Mammary microvascular endothelial cell (primary cell): Measurements from ENCODE around the gene ODAD3. TPM values are rescaled to one million over a fixed set of nuclear protein-coding genes. Genes with fewer than 3 reads are reported as not detected.

Experiments
- total RNA-seq: library from RNA; depleted of rRNA; stranded (reverse); fragments of >200 nt; gene quantifications from 2 replicates; pipeline ENCODE4 v1.2.3, GENCODE V29; 2015

ODAD3 gene
- 0.05 and 0.60 TPM in 2 replicates for total RNA-seq

DNA sequence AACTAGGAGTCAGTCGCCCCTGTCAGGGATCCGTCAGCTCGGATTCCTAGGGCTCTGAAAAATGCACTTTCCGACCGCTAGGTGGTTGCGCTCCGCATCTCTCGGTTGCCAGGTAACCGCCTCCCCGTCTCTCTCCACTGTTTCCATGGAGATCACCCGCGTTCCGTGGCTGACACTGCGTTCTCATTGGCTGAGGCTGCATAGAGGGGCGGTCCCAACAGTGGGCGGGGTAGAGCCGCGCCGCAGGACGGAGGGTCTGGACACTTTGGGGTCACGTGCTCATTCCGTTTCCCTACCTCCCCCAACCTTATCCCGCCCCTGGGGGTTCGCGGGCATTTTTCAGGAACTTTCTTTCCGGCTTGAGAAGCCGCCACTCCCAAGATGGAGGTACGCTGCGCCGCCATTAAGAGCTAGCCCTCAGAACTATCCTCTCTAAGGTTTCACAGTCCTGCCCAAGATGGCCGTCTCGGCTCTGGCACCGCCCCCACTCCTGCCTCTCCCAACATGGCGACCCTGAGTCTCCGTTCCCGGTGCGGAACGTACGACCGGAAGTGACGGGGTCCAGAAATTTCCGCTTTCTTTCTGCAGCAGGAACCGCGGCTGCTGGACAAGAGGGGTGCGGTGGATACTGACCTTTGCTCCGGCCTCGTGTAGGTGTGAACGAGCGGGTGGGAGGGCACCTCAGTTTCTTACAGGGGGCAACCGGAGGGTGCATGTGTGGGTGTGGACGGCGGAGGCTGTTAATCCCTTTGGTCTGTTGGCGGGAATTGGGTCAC lies at the start of gene ODAD3, which contains the start of gene PRKCSH:
Gene ODAD3, minus strand, starts transcription at position 65 of the 776 bp plus-strand sequence. CDS start 105 bp downstream, outside the sequence.
Gene PRKCSH, plus strand, starts transcription at position 579 of the 776 bp plus-strand sequence. CDS start 483 bp downstream, outside the sequence.

DNA sequence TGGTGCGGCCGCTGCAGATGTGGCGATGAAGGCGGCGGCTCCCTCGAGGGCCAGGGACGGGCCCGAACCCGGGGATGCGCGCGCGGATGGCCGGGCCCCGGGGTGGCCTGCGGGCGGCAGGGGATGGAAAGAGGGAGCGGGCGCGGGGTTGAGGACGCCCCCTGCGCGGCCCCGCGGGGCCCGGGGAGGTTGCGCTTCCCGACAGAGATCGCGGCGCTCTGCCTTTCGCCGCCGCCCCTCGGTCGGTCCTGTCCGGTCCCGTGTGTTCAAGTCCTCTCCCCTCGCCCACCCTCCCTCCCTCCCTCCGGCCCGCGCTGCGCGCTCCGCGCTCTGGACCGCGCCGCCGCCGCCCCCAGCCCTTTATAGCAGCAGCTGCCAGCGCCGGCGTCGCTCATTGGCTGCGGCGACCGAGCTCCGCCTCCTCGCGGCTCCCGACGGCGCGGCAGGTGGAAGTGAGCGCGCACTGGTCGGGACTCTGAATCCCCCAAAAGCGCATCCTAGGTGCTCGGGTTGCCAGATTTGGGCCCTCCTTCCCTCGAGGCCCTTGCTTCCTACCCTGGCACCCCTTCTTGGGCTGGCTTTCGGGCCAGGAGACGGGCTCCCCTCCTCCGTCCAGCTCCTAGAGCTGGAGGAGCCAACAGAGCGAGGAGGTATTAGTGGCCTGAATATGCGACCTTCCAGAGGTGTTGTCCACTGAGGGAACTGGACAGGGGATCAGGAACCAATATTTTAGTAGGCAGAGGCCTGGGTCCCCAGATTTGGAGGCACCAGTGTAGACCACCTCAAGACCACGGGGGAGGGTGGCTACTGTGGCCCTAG lies 46.0 kb upstream of the ODAD3 start, which contains the start of gene ELAVL3:
Gene ELAVL3, minus strand, starts transcription at position 332 of the 819 bp plus-strand sequence. CDS start 438 bp downstream, outside the sequence.

DNA sequence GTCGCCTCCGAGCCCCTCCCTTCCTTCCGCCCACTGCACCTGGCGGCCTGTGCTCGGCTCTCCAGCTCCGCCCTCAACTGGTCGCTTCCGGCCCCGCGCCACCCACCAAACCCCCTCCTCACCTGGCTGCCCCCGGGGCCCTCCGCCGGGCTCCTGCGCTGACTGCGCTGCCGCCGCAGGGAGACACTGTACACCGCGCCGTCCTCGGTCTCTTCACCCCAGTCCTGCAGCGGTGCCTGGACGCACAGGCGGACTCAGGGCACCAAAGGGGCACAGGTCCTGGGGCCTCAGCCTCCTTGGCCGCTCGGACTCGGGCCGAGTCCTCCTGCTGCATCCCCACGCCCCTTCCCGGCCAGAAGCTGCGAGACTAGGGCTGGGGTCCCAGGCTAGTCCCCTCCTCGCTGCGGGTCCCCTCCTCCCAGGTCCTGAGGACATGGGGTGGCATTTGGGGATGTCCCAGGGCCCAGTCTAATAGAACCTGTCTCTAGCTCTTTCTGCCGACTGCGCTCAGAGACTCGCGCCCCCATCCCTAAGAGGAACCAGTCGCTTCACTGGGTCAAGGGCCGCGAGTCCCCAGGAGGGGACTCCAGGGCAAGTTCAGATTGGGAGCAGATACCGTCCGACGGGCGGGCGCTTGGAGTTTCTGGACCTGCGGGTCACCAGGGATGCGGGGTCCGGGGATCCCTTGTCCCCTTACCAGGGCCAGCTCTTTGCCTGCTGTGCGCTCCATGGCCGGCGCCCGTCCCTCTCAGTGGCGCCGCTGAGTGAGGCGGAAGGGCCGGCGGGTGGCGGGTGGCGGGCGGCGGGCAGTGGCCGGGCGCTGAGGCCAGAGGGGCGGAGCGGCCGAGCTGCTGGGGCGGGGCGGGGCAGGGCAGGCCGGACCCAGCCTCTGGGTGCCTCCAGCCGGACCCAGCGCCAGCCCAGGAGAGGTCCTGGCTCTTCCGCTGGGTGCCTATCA lies 16.1 kb downstream of the ODAD3 start, which contains the start of gene RGL3:
Gene RGL3, minus strand, starts transcription at position 766 of the 958 bp plus-strand sequence. Its CDS starts 36 bp downstream, at position 730.

DNA sequence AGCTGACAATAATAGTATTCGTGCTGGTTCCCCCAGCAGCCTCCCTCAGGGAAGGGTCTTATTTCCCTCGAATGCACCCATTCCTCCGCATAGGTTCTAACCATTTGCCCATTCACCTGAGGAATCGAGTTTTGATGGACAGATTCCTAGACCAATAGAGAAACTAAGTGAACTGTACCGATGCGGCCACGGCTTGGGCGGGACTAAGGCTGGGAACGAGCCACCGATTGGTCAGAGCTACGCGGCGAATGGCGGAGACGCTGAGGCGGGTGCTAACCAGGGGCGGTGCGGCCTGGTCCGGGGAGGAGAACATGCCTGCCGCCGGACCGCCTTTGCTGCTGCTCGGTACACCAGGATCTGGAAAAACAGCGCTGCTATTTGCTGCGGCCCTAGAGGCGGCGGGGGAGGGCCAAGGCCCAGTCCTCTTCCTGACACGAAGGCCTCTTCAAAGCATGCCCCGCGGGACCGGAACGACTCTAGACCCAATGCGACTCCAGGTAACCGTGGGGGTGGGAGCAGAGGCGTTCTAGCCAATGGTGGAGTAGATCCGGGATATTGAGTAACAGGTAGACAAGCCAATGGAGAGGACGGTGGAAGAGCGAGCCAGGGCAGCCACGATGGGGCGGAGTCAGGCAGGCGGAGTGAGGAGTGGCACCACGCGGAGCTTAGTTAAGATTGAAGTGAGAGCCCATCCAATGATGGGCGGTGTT lies 60.3 kb downstream of the ODAD3 start, which contains the start of gene SWSAP1:
Gene SWSAP1, plus strand, starts transcription at position 234 of the 710 bp plus-strand sequence. Its CDS starts 15 bp downstream, at position 249.

Other genes with a start within 250 kb of the ODAD3 start
- 42.7 and 63.6 TPM in 2 replicates for gene KANK2, start 237.6 kb downstream of the ODAD3 start, total RNA-seq
- not detected in 2 replicates for gene ANGPTL8, start 195.5 kb downstream of the ODAD3 start, total RNA-seq
- 124 and 133 TPM in 2 replicates for gene DOCK6, start 172.6 kb downstream of the ODAD3 start, total RNA-seq
- not detected in 2 replicates for gene TSPAN16, start 139.0 kb downstream of the ODAD3 start, total RNA-seq
- gene RAB3D, start 95.5 kb downstream of the ODAD3 start, total RNA-seq: 17.8 and 24.6 TPM in 2 replicates
- 168 and 174 TPM in 2 replicates for gene TMEM205, start 88.9 kb downstream of the ODAD3 start, total RNA-seq
- 10.3 and 28.4 TPM in 2 replicates for gene CCDC159, start 88.6 kb downstream of the ODAD3 start, total RNA-seq
- gene PLPPR2, start 79.7 kb downstream of the ODAD3 start, total RNA-seq: 8.4 and 17.1 TPM in 2 replicates
- gene SWSAP1, start 60.5 kb downstream of the ODAD3 start, total RNA-seq: 2.5 and 3.9 TPM in 2 replicates
- 6.9 and 7.4 TPM in 2 replicates for gene EPOR, start 50.8 kb downstream of the ODAD3 start, total RNA-seq
- 0.67 and 0.94 TPM in 2 replicates for gene RGL3, start 15.8 kb downstream of the ODAD3 start, total RNA-seq
- gene PRKCSH, start 514 bp upstream of the ODAD3 start, total RNA-seq: 167 and 174 TPM in 2 replicates
- not detected in 2 replicates for gene ELAVL3, start 45.9 kb upstream of the ODAD3 start, total RNA-seq
- gene ZNF653, start 70.7 kb upstream of the ODAD3 start, total RNA-seq: 5.1 and 9.3 TPM in 2 replicates
- 54.2 and 56.5 TPM in 2 replicates for gene ECSIT, start 94.0 kb upstream of the ODAD3 start, total RNA-seq
- 0.20 TPM in 1 of 2 replicates, not detected in the other for gene CNN1, start 103.7 kb upstream of the ODAD3 start, total RNA-seq
- 29.0 and 36.3 TPM in 2 replicates for gene ELOF1, start 124.1 kb upstream of the ODAD3 start, total RNA-seq
- gene ACP5, start 142.5 kb upstream of the ODAD3 start, total RNA-seq: 0.39 and 1.2 TPM in 2 replicates
- 7.1 and 8.8 TPM in 2 replicates for gene ZNF627, start 162.4 kb upstream of the ODAD3 start, total RNA-seq